GM19452 (cell line): ENCODE data around the gene BRF1.
A peak's percentile ranks its signal among the peaks of the same experiment; 100 is the strongest.
"Not testable (repeated sequence)": the region's sequence is repeated elsewhere in the genome, so short reads cannot be mapped to it uniquely, and the experiment has no call there.

ENCODE experiments used
- ATAC-seq: cut with Tn5 transposase; IDR thresholded peaks from one replicate; pipeline ENCODE4 v1.9.1; 2021; ENCODE audit not compliant: unreplicated experiment

BRF1 gene

GRCh38 chr14:105300542-105301102 is at the start of gene BRF1:
Gene BRF1 (minus strand): TSS chr14:105301001. CDS start chr14:105300629, 372 bp downstream.
- peak; percentile 83 for ATAC-seq

GRCh38 chr14:105349992-105350391 is 49.2 kb upstream of the BRF1 start:
- no peak for ATAC-seq

- ATAC-seq, result no peak
Measured at GRCh38 chr14:105348945-105349699, 48.3 kb upstream of the BRF1 start.

- no peak for ATAC-seq
Measured at GRCh38 chr14:105348169-105348944, 47.6 kb upstream of the BRF1 start.

- ATAC-seq, result no peak
Measured at GRCh38 chr14:105347587-105347968, 46.8 kb upstream of the BRF1 start.

- ATAC-seq, result no peak
Measured at GRCh38 chr14:105346876-105347586, 46.2 kb upstream of the BRF1 start.

GRCh38 chr14:105346200-105346533 is 45.4 kb upstream of the BRF1 start:
- ATAC-seq, result no peak

GRCh38 chr14:105343194-105343593 is 42.4 kb upstream of the BRF1 start:
- ATAC-seq, result no peak

- ATAC-seq, result no peak
Measured at GRCh38 chr14:105340821-105341733, 40.3 kb upstream of the BRF1 start.

- ATAC-seq, result no peak
Measured at GRCh38 chr14:105337966-105338741, 37.4 kb upstream of the BRF1 start.

- ATAC-seq, result no peak
Measured at GRCh38 chr14:105337433-105337832, 36.6 kb upstream of the BRF1 start.

- no peak for ATAC-seq
Measured at GRCh38 chr14:105336477-105337287, 35.9 kb upstream of the BRF1 start.

GRCh38 chr14:105335735-105336476 is 35.1 kb upstream of the BRF1 start:
- ATAC-seq, result no peak

GRCh38 chr14:105335231-105335542 is 34.4 kb upstream of the BRF1 start:
- not testable (repeated sequence) for ATAC-seq

- no peak for ATAC-seq
Measured at GRCh38 chr14:105334383-105335230, 33.8 kb upstream of the BRF1 start.

- ATAC-seq, result no peak
Measured at GRCh38 chr14:105333613-105334364, 33.0 kb upstream of the BRF1 start.

- ATAC-seq, result no peak
Measured at GRCh38 chr14:105333020-105333490, 32.3 kb upstream of the BRF1 start.
